A204.1 (cell line): Measurements from ENCODE around the gene APOL4.
"Not testable (repeated sequence)": the region's sequence is repeated elsewhere in the genome, so short reads cannot be mapped to it uniquely, and the experiment has no call there.

Experiments
- FAIRE-seq: peaks from 2 replicates; lab custom pipeline; 2012; peaks lifted over from hg19 to GRCh38; lab: Jason Lieb, UNC

APOL4 gene

GRCh38 chr22:36152821-36153220 is 48.8 kb downstream of the APOL4 start:
- not testable (repeated sequence) for FAIRE-seq

GRCh38 chr22:36152088-36152487 is 49.5 kb downstream of the APOL4 start:
- FAIRE-seq, result no peak

- no peak for FAIRE-seq
Observed at GRCh38 chr22:36151006-36151595, 50.5 kb downstream of the APOL4 start.

- no peak for FAIRE-seq
Observed at GRCh38 chr22:36149441-36149840, 52.2 kb downstream of the APOL4 start.

- no peak for FAIRE-seq
Observed at GRCh38 chr22:36148411-36148810, 53.2 kb downstream of the APOL4 start.

GRCh38 chr22:36147196-36147791 is 54.3 kb downstream of the APOL4 start:
- FAIRE-seq, result no peak

GRCh38 chr22:36145881-36146280 is 55.7 kb downstream of the APOL4 start:
- no peak for FAIRE-seq

- peak; percentile 96 for FAIRE-seq
Observed at GRCh38 chr22:36144886-36145541, 56.6 kb downstream of the APOL4 start.

- no peak for FAIRE-seq
Observed at GRCh38 chr22:36143956-36144355, 57.7 kb downstream of the APOL4 start.

GRCh38 chr22:36143066-36143815 is 58.4 kb downstream of the APOL4 start:
- no peak for FAIRE-seq

GRCh38 chr22:36141481-36141880 is 60.1 kb downstream of the APOL4 start:
- FAIRE-seq, result no peak
